DMS 273 treated with DMSO at 0.1 percent for 48 hours (cell line): ENCODE measurements around the gene TMEM179.
A peak's percentile ranks its signal among the peaks of the same experiment; 100 is the strongest.

Experiments
- DNase-seq: peaks from one replicate; lab custom pipeline; 2025; lab: John Stamatoyannopoulos, UW

The TMEM179 gene

DNA sequence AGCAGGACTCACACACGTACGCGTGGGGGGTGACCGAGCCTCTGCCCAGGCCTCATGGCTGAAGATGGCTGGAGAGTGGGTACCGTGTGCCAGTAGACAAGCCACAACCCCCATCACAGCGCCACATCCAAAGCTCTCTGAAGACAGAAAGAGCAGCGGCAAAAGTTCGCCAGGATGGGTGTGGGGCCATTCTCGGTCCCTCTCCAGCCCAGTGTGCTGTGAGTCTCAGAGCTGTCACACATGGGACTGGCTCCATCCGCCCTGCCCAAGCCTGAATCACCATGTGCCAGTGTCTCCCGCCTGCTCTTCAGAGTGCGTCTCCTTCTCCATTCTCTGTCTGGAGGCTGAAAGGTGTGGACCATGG lies 5.7 kb downstream of the TMEM179 start:
- no peak for DNase-seq

DNA sequence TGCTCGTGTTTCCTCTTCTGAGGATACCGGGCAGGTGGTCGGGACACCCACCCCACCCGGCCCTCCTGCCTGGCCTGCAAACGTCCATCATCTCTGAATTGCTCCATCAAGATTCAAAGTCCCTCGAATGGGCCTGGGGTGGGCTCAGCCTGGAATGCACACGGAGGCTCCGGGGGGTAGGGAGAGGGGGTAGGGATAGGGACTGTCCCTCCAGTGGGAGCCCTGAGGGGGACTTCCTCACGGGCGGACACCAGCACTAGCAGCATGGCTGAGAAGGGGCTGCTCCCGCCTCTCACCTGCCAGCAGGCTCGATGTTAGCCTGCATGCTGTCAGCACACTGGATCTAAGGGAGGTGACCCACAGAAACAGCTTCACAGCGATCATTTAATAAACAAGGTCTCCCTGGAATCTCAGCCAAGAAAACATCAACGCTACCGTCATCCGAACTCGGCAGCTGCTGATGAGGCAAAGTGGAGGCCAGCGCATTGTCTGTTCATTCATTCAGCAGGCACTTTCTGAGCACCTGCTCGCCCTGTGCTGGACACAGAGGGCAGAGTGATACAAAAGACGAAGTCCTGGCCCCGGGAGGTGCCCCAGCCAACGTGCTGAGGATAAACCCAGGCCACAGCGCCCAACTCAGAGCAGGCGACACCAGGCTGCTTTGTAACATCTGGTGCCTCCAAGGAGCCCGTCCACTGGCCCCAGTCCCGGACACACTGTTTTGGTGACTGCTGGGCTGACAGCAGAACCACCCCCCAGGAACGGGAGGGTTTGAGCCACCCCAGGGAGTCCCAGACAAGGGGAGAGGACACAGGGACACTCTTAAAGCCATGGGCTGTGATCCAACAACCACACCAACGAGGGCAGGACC lies 6.3 kb downstream of the TMEM179 start:
- DNase-seq, result peak; percentile 14

DNA sequence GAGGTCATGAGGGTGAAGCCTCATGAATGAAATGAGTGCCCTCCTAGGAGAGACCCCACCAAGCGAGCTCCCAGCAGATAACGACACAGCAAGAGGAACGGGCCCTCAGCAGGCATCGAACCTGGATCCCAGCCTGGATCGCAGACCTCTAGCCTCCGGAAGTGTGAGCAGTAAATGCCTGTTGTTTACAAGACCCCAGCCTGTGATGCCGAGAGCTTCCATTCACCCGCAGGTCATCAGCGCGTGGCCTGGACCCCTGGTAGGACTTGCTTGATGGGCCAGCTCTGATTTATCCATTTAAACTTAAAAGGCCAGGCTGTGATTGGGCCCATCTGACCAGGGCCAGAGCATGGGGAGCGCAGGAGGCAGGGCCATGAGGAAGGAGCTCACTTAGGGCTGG lies 7.0 kb downstream of the TMEM179 start:
- DNase-seq, result no peak

DNA sequence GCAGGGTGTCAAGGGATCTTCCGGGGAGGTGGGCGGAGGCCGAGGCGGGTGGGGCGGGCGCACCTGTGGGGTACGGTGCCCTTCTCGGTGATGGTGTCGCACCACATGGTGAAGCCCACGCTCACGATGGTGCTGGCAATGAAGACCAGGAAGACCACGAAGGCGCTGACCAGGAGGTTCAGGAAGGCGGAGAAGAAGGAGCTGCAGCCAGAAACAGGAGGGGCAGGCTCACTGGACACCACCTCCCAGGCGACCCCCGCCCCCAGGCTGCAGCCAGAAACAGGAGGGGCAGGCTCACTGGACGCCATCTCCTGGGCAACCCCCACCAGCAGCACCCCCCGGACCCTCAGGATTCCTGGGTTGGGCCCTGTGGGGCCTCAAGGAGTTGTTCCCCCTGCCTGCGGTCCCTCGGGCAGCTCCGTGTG lies 7.6 kb downstream of the TMEM179 start:
- DNase-seq, result no peak

DNA sequence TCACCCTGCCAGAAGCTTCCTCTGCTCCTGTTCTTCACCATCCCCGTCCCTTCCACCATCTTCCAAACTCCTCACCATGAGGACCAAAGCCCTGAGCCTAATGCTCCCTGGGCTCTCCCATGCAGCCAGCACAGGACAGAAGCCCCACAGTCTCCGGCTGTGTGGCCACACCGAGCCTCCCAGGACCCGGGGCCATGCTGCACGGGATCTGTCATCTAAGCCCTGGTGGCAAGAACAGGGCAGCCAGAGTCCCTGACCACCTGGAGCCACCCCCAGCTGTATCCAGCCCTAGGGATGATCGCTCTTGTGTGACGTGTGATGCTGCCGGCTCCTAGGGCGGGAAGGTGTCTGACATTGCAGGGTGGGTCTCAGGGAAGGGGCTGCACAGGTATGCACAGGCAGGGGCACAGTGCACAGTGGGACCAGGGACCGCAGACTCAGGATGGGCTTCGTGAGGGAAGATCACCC lies 8.1 kb downstream of the TMEM179 start:
- DNase-seq, result no peak

DNA sequence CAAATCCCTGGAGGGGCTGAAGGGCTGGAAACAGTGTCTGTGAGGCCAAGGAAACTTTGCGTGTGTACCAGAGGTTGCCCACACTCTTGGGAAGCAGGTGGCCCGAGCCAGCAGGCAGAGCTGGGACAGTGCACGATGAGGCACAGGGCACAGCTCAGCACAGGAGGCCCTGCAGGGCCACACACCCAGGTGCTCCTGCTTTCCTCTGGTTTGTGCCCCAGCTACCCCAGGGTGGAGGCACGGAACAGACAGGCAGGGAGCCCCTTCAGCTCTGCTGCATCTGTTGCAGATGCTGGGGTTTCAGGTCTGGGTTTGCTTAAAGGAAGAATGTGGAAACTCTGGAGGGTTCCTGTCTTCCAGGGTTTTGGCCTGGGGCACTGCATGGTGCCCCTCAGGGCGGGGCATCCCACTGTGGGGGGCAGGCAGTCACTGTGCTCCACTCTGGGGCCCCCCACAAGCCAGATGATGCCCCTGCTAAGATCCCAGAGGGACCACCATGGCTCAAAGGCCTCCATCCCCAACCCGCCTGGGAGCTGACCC lies 8.6 kb downstream of the TMEM179 start:
- DNase-seq, result no peak

DNA sequence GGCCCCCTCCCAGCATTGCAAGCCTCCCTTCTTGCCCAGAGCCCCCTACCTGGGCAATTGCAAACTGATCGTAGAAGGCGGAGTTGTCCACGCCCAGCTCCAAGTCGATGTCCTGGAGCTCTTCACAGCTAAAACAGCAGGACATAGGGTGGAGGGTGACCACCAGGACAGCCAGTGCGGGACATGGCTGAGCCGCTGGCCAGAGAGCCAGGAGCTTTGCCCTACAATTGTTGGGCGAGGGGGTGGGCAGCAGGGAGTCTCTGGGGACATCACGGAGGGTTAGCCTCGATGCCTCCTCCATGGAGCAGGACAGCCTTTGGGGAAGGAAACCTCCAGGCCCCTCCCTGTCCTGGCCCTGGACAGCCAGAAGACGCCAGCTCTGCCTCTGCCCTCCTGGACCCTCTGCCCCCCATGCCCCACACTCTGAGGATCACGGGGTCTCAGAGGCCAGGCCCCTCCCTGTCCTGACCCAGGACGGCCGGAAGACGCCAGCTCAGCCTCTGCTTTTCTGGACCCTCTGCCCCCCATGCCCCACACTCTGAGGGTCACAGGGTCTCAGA lies 9.4 kb downstream of the TMEM179 start:
- no peak for DNase-seq

DNA sequence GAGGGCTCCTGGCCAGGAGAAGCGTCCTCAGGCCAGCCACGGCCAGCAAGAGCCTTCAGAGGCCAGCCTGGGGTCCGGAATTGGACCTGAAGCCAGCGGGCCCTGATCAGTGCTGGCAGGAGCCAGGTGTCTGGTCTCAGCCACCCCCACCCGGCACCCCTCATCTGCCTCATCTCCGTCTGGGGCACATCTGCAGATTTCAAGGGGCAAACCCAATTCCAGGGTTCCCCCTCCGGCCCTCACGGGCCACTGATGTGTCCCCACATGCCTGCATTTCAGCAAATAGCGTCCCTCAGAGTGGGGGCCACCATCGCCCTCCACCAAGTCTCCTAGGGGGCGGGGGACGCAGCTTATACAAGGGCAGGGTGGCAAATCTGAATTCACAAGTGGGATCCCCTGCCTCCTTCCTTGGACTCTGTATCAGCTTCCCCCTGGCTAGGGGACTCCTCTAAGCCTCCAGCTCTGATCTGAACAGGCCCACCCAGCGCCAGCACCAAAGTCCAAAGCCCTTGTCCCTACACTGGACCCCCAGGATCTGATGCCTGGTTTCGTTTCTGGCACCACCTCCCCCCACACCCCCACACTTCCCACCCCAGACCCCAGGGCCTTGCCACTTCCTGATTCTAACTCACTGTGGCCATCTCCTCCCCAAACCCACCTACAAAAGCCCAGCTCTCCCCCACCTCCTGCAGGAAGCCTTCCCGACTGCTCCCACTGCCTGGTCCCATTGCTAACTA lies 10.1 kb downstream of the TMEM179 start:
- no peak for DNase-seq

DNA sequence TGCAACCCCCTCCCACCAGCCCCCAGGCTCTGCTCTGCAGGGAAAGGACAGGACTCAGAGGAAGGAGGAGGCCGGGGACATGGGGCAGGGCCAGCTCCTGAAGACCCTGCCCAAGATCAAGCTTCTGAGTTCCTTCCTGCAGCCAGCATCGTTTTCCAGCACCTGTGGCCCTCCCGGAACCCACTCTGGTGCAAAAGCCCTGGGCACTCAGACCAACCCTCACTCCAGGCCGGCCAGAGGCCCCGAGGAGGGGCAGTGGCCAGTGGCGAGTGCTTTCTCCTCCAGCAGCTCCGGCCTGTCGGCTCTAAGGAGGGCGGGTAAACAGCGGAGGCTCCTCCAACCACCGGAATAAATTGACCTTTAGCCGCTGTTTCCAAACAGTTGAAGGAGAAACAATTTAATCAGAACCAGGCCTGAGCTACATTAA lies 10.8 kb downstream of the TMEM179 start:
- DNase-seq, result no peak

DNA sequence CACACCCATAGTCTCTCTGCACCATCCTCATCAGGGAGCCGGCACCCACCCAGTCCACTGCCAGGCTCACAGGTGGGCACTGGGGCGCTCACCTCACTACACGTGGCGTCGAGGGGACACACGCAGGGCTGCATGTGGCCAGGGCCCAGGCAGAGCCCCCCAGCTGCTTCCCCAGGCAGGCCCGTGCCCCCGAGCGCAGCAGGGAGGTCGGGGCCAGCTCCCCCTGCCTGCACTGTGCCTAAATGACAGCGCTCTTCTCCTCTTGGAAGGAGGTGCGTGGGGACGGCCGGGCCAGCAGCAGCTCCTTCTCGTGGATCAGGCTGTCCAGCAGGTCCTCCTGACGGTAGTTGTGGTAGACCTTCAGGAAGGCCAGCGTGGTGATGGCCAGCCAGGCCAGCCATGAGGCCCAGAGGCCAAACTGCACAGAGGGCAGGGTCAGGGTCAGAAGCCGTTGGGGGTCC lies 11.3 kb downstream of the TMEM179 start:
- DNase-seq, result no peak

DNA sequence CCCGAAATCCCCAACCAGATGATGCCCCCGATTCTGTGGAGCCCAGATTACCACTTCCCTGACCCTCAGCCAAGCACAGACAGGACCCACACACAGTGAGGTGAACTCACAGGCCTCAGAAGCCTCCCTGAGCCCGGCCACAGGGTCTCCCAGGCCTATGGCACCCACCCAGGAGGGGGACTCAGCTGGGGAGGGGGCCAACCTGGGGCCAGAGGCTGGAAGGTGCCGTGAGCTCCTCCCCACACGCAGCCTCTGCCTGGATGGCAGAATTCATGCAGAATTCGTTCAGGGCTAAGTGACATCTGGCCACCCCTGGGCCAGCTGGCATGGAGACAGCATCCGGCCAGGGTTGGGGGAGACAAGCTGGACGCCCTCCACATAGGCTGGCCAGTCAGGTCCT lies 11.8 kb downstream of the TMEM179 start:
- no peak for DNase-seq

DNA sequence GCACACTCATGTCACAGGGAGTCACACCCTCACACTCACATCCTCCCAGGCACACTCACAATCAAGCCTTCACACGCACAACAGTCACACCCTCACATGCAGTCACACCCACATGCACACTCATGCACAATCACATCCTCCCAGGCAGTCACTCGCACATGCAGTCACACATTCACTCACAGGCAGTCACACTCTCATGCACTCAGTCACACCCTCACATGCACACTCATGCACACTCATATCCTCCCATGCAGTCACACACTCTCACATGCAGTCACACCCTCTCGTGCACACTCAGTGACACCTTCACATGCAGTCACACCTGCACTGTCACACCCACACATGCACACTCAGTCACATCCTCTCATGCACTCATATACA lies 12.3 kb downstream of the TMEM179 start:
- DNase-seq, result no peak

DNA sequence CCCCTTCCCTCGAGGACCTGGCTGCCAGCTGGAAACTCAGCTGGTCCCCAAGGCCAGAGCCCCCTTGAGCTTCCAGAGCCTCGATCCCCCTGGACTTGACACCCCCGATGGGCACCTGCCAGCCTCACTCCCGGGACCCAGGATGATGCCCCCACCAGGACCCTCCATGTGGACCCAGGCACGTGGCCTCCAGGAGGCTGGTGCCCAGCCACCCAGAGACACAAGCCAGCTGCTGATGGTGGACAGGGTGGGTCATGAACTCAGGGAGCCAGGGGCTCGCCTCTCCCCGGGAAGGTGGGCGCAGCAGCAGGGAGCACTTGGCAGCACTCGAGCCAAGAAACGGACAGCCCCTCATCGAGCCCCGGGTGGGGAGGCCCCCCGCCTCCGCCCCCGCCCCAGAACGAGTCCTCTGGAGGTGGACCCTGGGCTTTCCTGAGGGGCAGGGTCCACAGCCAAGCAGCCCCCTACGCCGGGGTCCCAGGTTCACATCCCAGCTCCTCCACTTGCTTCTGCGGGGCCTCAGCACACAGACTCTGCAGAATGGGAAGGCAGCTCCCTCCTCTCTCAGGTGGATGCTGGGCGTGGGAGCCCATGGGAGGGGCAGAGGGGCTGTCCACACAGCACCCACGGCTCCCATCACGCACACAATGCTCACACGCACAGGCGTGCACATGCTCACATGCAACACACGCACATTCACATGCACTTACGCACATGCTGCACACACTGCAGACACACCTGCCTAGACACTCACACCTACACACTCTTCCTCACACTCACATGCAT lies 12.9 kb downstream of the TMEM179 start:
- no peak for DNase-seq

DNA sequence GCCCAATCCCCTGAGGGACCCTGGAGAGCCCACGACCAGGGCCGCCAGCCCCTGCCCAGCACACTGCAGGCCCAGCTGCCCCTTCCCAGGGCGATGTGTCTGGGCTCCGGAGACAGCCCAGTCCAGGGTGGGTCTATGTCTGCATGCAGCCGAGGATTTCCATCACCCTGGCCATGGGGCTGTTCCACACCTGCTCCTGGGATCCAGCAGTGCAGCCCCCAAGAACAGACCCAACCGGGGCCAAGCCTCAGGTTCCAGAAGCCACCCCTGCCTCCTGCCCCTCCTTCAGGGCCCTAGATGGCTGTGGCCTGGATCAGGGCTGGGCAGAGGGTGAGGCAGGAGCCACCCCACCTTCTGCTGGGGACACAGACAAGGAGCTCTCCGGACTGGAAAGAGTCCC lies 13.5 kb downstream of the TMEM179 start:
- no peak for DNase-seq

DNA sequence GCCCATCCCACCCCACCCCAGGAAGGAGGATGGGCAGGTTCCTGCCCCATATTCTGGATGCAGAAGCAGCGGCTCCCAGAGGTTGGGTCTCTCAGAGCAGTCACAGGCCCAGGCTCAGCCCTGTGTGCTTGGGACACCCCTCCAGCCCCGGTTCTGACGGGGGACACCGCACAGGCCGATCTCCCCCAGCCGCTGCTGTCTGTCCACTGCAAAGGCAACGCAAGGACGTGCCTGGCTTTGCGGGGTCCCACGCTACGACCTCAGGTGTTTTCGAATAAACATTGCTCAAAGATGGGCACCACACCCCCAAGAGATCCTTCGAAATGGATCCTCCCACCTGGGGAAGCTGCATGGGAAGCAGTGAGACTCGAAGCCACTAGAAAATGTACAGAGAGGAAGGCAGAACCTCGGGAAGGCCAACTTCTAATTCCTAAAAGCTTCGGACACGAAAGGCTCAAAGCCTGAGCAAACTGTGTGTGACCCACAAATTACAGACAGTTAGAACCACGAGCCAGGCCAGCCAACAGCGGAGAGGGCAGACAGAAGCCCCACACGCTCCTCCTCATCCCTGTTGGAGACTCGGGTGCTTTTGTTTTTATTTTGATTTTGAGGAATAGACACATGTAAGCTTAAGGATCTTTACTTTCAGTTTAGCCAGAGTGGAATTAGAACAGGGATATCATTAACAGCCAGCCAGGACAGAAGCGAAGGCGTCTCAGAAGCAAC lies 14.2 kb downstream of the TMEM179 start:
- DNase-seq, result no peak

DNA sequence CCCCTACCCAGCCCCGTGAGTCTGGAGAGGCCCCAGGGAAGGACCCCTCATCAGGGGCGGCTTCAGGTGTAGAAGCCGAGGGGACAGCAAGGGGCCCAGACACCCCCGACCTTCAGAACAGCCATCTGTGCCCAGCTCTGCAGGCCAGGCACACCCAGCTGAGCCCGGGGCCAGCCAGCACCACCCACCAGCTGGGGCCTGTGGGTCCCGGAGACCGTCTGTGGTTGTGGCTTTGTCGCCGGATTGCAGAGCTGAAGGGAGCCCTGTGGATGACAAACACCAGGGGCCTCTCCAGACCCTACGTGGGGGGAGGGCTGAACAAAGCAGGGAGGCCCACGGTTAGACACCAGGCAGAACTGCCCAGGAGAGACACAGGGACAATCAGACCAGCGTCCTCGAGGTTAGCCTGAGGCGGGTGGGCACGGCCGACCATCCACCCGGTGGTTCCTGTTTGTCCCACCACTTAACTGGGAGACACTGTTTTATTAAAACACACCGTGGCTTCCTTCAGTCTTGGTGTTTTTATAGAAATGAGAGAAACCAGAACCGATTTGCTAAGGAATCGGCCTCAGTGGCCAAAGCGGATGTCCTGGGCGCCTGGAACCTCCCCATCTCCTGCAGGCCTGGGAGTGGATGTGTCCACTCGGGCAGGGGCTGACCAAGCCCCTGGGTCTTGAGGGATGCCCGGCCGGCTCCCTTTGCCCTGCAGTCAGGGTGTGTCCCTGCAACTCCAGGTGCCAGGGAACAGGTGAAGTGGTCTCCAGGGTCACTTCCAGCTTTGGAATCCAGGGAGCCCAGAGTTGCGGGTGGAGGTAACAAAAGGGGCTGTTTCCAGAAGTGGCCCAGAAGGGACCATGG lies 15.0 kb downstream of the TMEM179 start:
- DNase-seq, result no peak

DNA sequence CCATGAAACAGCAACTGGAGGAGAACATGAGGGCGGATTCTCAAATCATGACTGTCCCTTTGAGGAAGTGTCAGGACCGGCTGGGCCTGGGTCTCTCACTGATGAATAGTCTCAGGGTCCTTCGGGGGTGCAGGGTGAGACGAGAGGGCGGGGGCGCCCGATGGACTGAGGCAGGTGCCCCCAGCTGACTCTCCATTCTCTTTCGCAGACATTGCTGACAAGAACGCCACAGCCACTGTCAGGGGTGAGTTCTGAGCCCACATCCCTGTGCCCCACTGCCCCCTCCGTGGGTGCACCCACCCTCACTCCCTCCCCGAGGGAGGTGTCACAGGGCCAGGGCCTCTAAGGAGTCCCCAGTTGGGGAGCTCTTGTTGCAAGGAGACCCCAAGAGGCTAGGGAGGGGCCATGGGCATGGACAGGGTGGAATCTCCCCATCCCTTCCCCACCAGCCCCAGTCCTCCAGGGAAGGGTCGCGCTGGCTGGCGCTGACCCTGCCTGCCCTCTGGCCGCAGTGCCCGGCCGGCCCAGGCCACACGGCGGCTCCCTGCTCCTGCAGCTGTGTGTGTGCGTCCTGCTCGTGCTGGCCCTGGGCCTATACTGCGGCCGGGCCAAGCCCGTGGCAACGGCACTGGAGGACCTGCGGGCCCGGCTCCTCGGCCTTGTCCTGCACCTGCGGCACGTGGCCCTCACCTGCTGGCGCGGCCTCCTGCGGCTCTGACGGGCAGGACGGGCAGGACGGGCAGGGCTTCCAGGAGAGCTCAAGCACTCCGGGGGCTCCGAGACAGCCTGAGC lies 16.3 kb downstream of the TMEM179 start:
- DNase-seq, result no peak

DNA sequence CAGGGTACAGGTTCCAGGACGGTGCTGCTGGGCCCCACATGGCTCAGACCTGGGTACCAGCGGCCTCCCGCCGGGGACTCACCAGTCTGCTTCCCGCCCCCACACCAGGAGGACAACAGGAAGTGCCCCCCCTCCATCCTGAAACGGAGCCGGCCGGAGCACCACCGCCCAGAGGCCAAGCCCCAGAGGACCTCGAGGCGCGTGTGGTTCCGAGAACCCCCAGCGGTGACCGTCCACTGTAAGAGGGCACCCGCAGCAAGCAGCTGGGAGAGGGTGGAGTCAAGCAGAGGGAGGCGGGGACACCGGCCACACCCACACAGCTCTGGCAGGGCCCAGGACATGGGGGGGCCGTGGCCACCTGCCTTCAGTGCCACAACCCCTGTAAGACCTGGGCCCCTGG lies 16.9 kb downstream of the TMEM179 start:
- DNase-seq, result no peak
